Measurements from ENCODE around the gene MOB3B.
"Not testable (repeated sequence)": the region's sequence is repeated elsewhere in the genome, so short reads cannot be mapped to it uniquely, and the experiment has no call there.

MOB3B gene

GRCh38 chr9:27514551-27514950 is 15.1 kb downstream of the MOB3B start:
- Histone ChIP-seq H3K36me3 (ENCODE audit: control insufficient read depth, insufficient read depth, low read length) (no peaks in the 10 kb centered on the region), H3K27ac (ENCODE audit: low read depth, low read length) (no peak overlapping the region), H3K4me1 (ENCODE audit: control insufficient read depth, insufficient read depth, low read length) (peaks cover 2% of the 10 kb centered on the region; the same call in 1 of the 2 replicates), H3K27me3 (ENCODE audit: control insufficient read depth, insufficient read depth, low read length) (no peaks in the 10 kb centered on the region), H3K9me3 (ENCODE audit: control insufficient read depth, insufficient read depth, low read depth, low read length) (no peaks in the 10 kb centered on the region), H3K9ac (ENCODE audit: low read length) (no peak overlapping the region), H3K4me3 (ENCODE audit: low read depth, low read length) (no peak overlapping the region)

GRCh38 chr9:27511771-27512170 is 17.8 kb downstream of the MOB3B start:
- Histone ChIP-seq H3K4me1 (ENCODE audit: control insufficient read depth, insufficient read depth, low read length) (no peaks in the 10 kb centered on the region), H3K27ac (ENCODE audit: low read depth, low read length) (no peak overlapping the region), H3K4me3 (ENCODE audit: low read depth, low read length) (no peak overlapping the region), H3K9me3 (ENCODE audit: control insufficient read depth, insufficient read depth, low read depth, low read length) (no peaks in the 10 kb centered on the region), H3K36me3 (ENCODE audit: control insufficient read depth, insufficient read depth, low read length) (no peaks in the 10 kb centered on the region), H3K27me3 (ENCODE audit: control insufficient read depth, insufficient read depth, low read length) (no peaks in the 10 kb centered on the region), H3K9ac (ENCODE audit: low read length) (no peak overlapping the region)

GRCh38 chr9:27510780-27511179 is 18.8 kb downstream of the MOB3B start:
- Histone ChIP-seq H3K9me3 (ENCODE audit: control insufficient read depth, insufficient read depth, low read depth, low read length) (no peaks in the 10 kb centered on the region), H3K27me3 (ENCODE audit: control insufficient read depth, insufficient read depth, low read length) (no peaks in the 10 kb centered on the region), H3K4me1 (ENCODE audit: control insufficient read depth, insufficient read depth, low read length) (no peaks in the 10 kb centered on the region), H3K4me3 (ENCODE audit: low read depth, low read length) (no peak overlapping the region), H3K36me3 (ENCODE audit: control insufficient read depth, insufficient read depth, low read length) (no peaks in the 10 kb centered on the region), H3K9ac (ENCODE audit: low read length) (no peak overlapping the region), H3K27ac (ENCODE audit: low read depth, low read length) (no peak overlapping the region)

- Histone ChIP-seq H3K4me1 (ENCODE audit: control insufficient read depth, insufficient read depth, low read length) (peaks cover 10% of the 10 kb centered on the region; the same call in 1 of the 2 replicates), H3K27ac (ENCODE audit: low read depth, low read length) (no peak overlapping the region), H3K9ac (ENCODE audit: low read length) (no peak overlapping the region), H3K27me3 (ENCODE audit: control insufficient read depth, insufficient read depth, low read length) (no peaks in the 10 kb centered on the region), H3K9me3 (ENCODE audit: control insufficient read depth, insufficient read depth, low read depth, low read length) (peaks cover 4% of the 10 kb centered on the region; the same call in 1 of the 2 replicates), H3K36me3 (ENCODE audit: control insufficient read depth, insufficient read depth, low read length) (no peaks in the 10 kb centered on the region), H3K4me3 (ENCODE audit: low read depth, low read length) (no peak overlapping the region)
Measured at GRCh38 chr9:27506981-27507380, 22.6 kb downstream of the MOB3B start.

GRCh38 chr9:27505744-27506161 is 23.9 kb downstream of the MOB3B start:
- Histone ChIP-seq H3K36me3 (ENCODE audit: control insufficient read depth, insufficient read depth, low read length) (no peaks in the 10 kb centered on the region), H3K27me3 (ENCODE audit: control insufficient read depth, insufficient read depth, low read length) (no peaks in the 10 kb centered on the region), H3K9ac (ENCODE audit: low read length) (no peak overlapping the region), H3K9me3 (ENCODE audit: control insufficient read depth, insufficient read depth, low read depth, low read length) (peaks cover 4% of the 10 kb centered on the region; the same call in 1 of the 2 replicates), H3K4me1 (ENCODE audit: control insufficient read depth, insufficient read depth, low read length) (peaks cover 10% of the 10 kb centered on the region; the same call in 1 of the 2 replicates), H3K4me3 (ENCODE audit: low read depth, low read length) (no peak overlapping the region), H3K27ac (ENCODE audit: low read depth, low read length) (no peak overlapping the region)

GRCh38 chr9:27504259-27504658 is 25.4 kb downstream of the MOB3B start:
- H3K4me3 ChIP-seq (ENCODE audit: low read depth, low read length): no peak overlapping the region
- H3K4me1 ChIP-seq (ENCODE audit: control insufficient read depth, insufficient read depth, low read length): peaks cover 19% of the 10 kb centered on the region
- no peak overlapping the region for H3K27ac ChIP-seq (ENCODE audit: low read depth, low read length)
- H3K9me3 ChIP-seq (ENCODE audit: control insufficient read depth, insufficient read depth, low read depth, low read length): peaks cover 4% of the 10 kb centered on the region; the same call in 1 of the 2 replicates
- no peaks in the 10 kb centered on the region for H3K27me3 ChIP-seq (ENCODE audit: control insufficient read depth, insufficient read depth, low read length)
- no peak overlapping the region for H3K9ac ChIP-seq (ENCODE audit: low read length)
- no peaks in the 10 kb centered on the region for H3K36me3 ChIP-seq (ENCODE audit: control insufficient read depth, insufficient read depth, low read length)

GRCh38 chr9:27503623-27504022 is 26.0 kb downstream of the MOB3B start:
- peaks cover 4% of the 10 kb centered on the region; the same call in 1 of the 2 replicates for H3K9me3 ChIP-seq (ENCODE audit: control insufficient read depth, insufficient read depth, low read depth, low read length)
- H3K27me3 ChIP-seq (ENCODE audit: control insufficient read depth, insufficient read depth, low read length): no peaks in the 10 kb centered on the region
- H3K9ac ChIP-seq (ENCODE audit: low read length): no peak overlapping the region
- no peak overlapping the region for H3K27ac ChIP-seq (ENCODE audit: low read depth, low read length)
- H3K36me3 ChIP-seq (ENCODE audit: control insufficient read depth, insufficient read depth, low read length): no peaks in the 10 kb centered on the region
- H3K4me3 ChIP-seq (ENCODE audit: low read depth, low read length): no peak overlapping the region
- peaks cover 25% of the 10 kb centered on the region for H3K4me1 ChIP-seq (ENCODE audit: control insufficient read depth, insufficient read depth, low read length)

GRCh38 chr9:27500902-27501301 is 28.7 kb downstream of the MOB3B start:
- H3K4me1 ChIP-seq (ENCODE audit: control insufficient read depth, insufficient read depth, low read length): peaks cover 49% of the 10 kb centered on the region
- not testable (repeated sequence) for H3K4me3 ChIP-seq (ENCODE audit: low read depth, low read length); H3K9ac ChIP-seq (ENCODE audit: low read length); H3K27ac ChIP-seq (ENCODE audit: low read depth, low read length); H3K36me3 ChIP-seq (ENCODE audit: control insufficient read depth, insufficient read depth, low read length); H3K27me3 ChIP-seq (ENCODE audit: control insufficient read depth, insufficient read depth, low read length); H3K9me3 ChIP-seq (ENCODE audit: control insufficient read depth, insufficient read depth, low read depth, low read length)

GRCh38 chr9:27499451-27499850 is 30.2 kb downstream of the MOB3B start:
- Histone ChIP-seq H3K9me3 (ENCODE audit: control insufficient read depth, insufficient read depth, low read depth, low read length) (0 out of 2 replicates have a peak, but pooled peaks cover 3% of the 10 kb centered on the region), H3K4me1 (ENCODE audit: control insufficient read depth, insufficient read depth, low read length) (peaks cover 56% of the 10 kb centered on the region), H3K27me3 (ENCODE audit: control insufficient read depth, insufficient read depth, low read length) (no peaks in the 10 kb centered on the region), H3K4me3 (ENCODE audit: low read depth, low read length) (no peak overlapping the region), H3K9ac (ENCODE audit: low read length) (no peak overlapping the region), H3K36me3 (ENCODE audit: control insufficient read depth, insufficient read depth, low read length) (no peaks in the 10 kb centered on the region), H3K27ac (ENCODE audit: low read depth, low read length) (no peak overlapping the region)

GRCh38 chr9:27497883-27498417 is 31.7 kb downstream of the MOB3B start:
- H3K27ac ChIP-seq (ENCODE audit: low read depth, low read length): no peak overlapping the region
- H3K27me3 ChIP-seq (ENCODE audit: control insufficient read depth, insufficient read depth, low read length): no peaks in the 10 kb centered on the region
- peaks cover 45% of the 10 kb centered on the region for H3K4me1 ChIP-seq (ENCODE audit: control insufficient read depth, insufficient read depth, low read length)
- 0 out of 2 replicates have a peak overlapping the region, but pooled peaks have one; percentile 8 for H3K4me3 ChIP-seq (ENCODE audit: low read depth, low read length)
- H3K9me3 ChIP-seq (ENCODE audit: control insufficient read depth, insufficient read depth, low read depth, low read length): 0 out of 2 replicates have a peak, but pooled peaks cover 7% of the 10 kb centered on the region
- no peak overlapping the region for H3K9ac ChIP-seq (ENCODE audit: low read length)
- H3K36me3 ChIP-seq (ENCODE audit: control insufficient read depth, insufficient read depth, low read length): no peaks in the 10 kb centered on the region

GRCh38 chr9:27496135-27496504 is 33.5 kb downstream of the MOB3B start:
- no peaks in the 10 kb centered on the region for H3K27me3 ChIP-seq (ENCODE audit: control insufficient read depth, insufficient read depth, low read length)
- H3K27ac ChIP-seq (ENCODE audit: low read depth, low read length): no peak overlapping the region
- H3K4me1 ChIP-seq (ENCODE audit: control insufficient read depth, insufficient read depth, low read length): peaks cover 45% of the 10 kb centered on the region
- no peaks in the 10 kb centered on the region for H3K36me3 ChIP-seq (ENCODE audit: control insufficient read depth, insufficient read depth, low read length)
- H3K9me3 ChIP-seq (ENCODE audit: control insufficient read depth, insufficient read depth, low read depth, low read length): 0 out of 2 replicates have a peak, but pooled peaks cover 7% of the 10 kb centered on the region
- no peak overlapping the region for H3K9ac ChIP-seq (ENCODE audit: low read length)
- H3K4me3 ChIP-seq (ENCODE audit: low read depth, low read length): 0 out of 2 replicates have a peak overlapping the region, but pooled peaks have one; percentile 10

Data from HUES6 (cell line).